Cardiac muscle cell (in vitro differentiated cells and primary cell): ENCODE results near the gene TESK2. TPM values are rescaled to one million over a fixed set of nuclear protein-coding genes. Genes with fewer than 3 reads are reported as not detected.

Experiments
- DNase-seq, 2 donors: peaks; one replicate each; pipeline versions ENCODE4 v3.0.0 to v3.0.0-alpha.2; 2010 to 2017; ENCODE audit warnings: low read depth in 1 of 2, low spot score in 1 of 2
- H3K27ac ChIP-seq: fragments of 200-600 bp; sonication (generic); 2 replicates; pipeline ENCODE4 v1.5.1; 2016
- H3K27me3 ChIP-seq: fragments of 200-600 bp; sonication (generic); 2 replicates; pipeline ENCODE4 v1.6.0; 2016; ENCODE audit warnings: control low read depth
- H3K36me3 ChIP-seq: fragments of 200-600 bp; sonication (generic); 2 replicates; pipeline ENCODE4 v1.5.1; 2016; ENCODE audit warnings: control low read depth
- H3K4me1 ChIP-seq: fragments of 200-600 bp; sonication (generic); 2 replicates; pipeline ENCODE4 v1.8.1; 2017; ENCODE audit warnings: low read depth, mild to moderate bottlenecking, mixed run types
- H3K4me3 ChIP-seq: fragments of 200-600 bp; sonication (generic); 2 replicates; pipeline ENCODE4 v1.5.1; 2016; ENCODE audit warnings: mild to moderate bottlenecking
- H3K9me3 ChIP-seq: fragments of 200-600 bp; sonication (generic); 2 replicates; pipeline ENCODE4 v1.5.1; 2017; ENCODE audit warnings: low read depth, mild to moderate bottlenecking, control low read depth
- CTCF ChIP-seq: IDR thresholded peaks from 2 replicates; pipeline ENCODE4 v1.5.1; 2012; ENCODE audit warnings: low read depth, mild to moderate bottlenecking, low read length
- polyA plus RNA-seq: library from polyadenylated mRNA; unstranded; fragments of >200 nt; fragmentation: Nextera tagmentation; extraction: Ambion mirVana; gene quantifications from 2 replicates; pipeline ENCODE4 v1.2.1, GENCODE V29; 2016
- total RNA-seq: library from RNA; depleted of rRNA; stranded (reverse); fragments of >200 nt; gene quantifications from 2 replicates; pipeline ENCODE4 v1.2.3, GENCODE V29; 2016

The TESK2 gene
- total and polyA plus RNA-seq, 2 experiments from 2014 or later: 8.4 to 13.9 TPM

- H3K9me3 ChIP-seq: no peaks in the 10 kb centered on the region
- TF ChIP-seq CTCF: no peak
- H3K27me3 ChIP-seq: no peaks in the 10 kb centered on the region
- H3K4me1 ChIP-seq: peaks cover 1% of the 10 kb centered on the region
- no peaks in the 10 kb centered on the region for H3K36me3 ChIP-seq
- no peak overlapping the region for H3K4me3 ChIP-seq
- no peak for DNase-seq
- no peak overlapping the region for H3K27ac ChIP-seq
Measured at GRCh38 chr1:45423906-45424678, 66.9 kb downstream of the TESK2 start.

- no peak for DNase-seq
- H3K4me1 ChIP-seq: no peaks in the 10 kb centered on the region
- no peak overlapping the region for H3K4me3 ChIP-seq
- no peak overlapping the region for H3K27ac ChIP-seq
- no peaks in the 10 kb centered on the region for H3K36me3 ChIP-seq
- H3K9me3 ChIP-seq: no peaks in the 10 kb centered on the region
- no peaks in the 10 kb centered on the region for H3K27me3 ChIP-seq
- TF ChIP-seq CTCF: no peak
Measured at GRCh38 chr1:45421935-45422334, 69.0 kb downstream of the TESK2 start.

- H3K9me3 ChIP-seq: no peaks in the 10 kb centered on the region
- H3K36me3 ChIP-seq: no peaks in the 10 kb centered on the region
- DNase-seq: no peak
- no peak overlapping the region for H3K4me3 ChIP-seq
- no peak for TF ChIP-seq CTCF
- no peak overlapping the region for H3K27ac ChIP-seq
- H3K4me1 ChIP-seq: no peaks in the 10 kb centered on the region
- H3K27me3 ChIP-seq: no peaks in the 10 kb centered on the region
Measured at GRCh38 chr1:45414746-45415145, 76.2 kb downstream of the TESK2 start.

- Histone ChIP-seq H3K4me3 (no peak overlapping the region), H3K27me3 (no peaks in the 10 kb centered on the region), H3K36me3 (no peaks in the 10 kb centered on the region), H3K9me3 (no peaks in the 10 kb centered on the region), H3K27ac (no peak overlapping the region), H3K4me1 (no peaks in the 10 kb centered on the region)
- no peak for DNase-seq
- TF ChIP-seq CTCF: no peak
Measured at GRCh38 chr1:45412899-45413298, 78.1 kb downstream of the TESK2 start.

GRCh38 chr1:45411510-45411899 lies 79.5 kb downstream of the TESK2 start:
- Histone ChIP-seq H3K4me3 (no peak overlapping the region), H3K27ac (no peak overlapping the region), H3K36me3 (no peaks in the 10 kb centered on the region), H3K4me1 (no peaks in the 10 kb centered on the region), H3K27me3 (no peaks in the 10 kb centered on the region), H3K9me3 (no peaks in the 10 kb centered on the region)
- no peak for TF ChIP-seq CTCF
- no peak for DNase-seq
